Activated T-cell treated with anti-CD3 and anti-CD28 coated beads, Interleukin-2, amount 50 U/mL, for 4 hours (primary cell): ENCODE results near the gene RBM19. TPM values are rescaled to one million over a fixed set of nuclear protein-coding genes. Genes with fewer than 3 reads are reported as not detected.
"Not testable (repeated sequence)": the region's sequence is repeated elsewhere in the genome, so short reads cannot be mapped to it uniquely, and the experiment has no call there.

Source experiments
- ATAC-seq, 2 donors: fragments of 200-7000 bp; cut with Tn5 transposase; one replicate each; pipeline ENCODE4 v1.10.0; 2021
- DNase-seq: peaks from one replicate; pipeline ENCODE4 v3.0.0-alpha.2; 2020
- H3K27me3 Mint-ChIP-seq: one replicate; pipeline ENCODE4 v1.8.0; 2021; ENCODE audit warnings: low read depth, mixed read lengths
- H3K36me3 Mint-ChIP-seq: one replicate; pipeline ENCODE4 v1.8.0; 2022; ENCODE audit warnings: mixed read lengths; ENCODE audit not compliant: insufficient read depth
- H3K4me1 Mint-ChIP-seq: one replicate; pipeline ENCODE4 v1.8.0; 2021; ENCODE audit warnings: low read depth, mixed read lengths
- H3K4me3 Mint-ChIP-seq: one replicate; pipeline ENCODE4 v1.8.0; 2021; ENCODE audit warnings: mild to moderate bottlenecking, moderate library complexity, mixed read lengths
- H3K9me3 Mint-ChIP-seq: one replicate; pipeline ENCODE4 v1.8.0; 2021; ENCODE audit warnings: mixed read lengths
- total RNA-seq, 3 donors: library from RNA; stranded (reverse); gene quantifications; one replicate each; pipeline ENCODE4 v1.2.1, GENCODE V29; 2021

Gene RBM19
- total RNA-seq, 3 donors from 2014 or later, result 145 to 156 (median 146) TPM

DNA sequence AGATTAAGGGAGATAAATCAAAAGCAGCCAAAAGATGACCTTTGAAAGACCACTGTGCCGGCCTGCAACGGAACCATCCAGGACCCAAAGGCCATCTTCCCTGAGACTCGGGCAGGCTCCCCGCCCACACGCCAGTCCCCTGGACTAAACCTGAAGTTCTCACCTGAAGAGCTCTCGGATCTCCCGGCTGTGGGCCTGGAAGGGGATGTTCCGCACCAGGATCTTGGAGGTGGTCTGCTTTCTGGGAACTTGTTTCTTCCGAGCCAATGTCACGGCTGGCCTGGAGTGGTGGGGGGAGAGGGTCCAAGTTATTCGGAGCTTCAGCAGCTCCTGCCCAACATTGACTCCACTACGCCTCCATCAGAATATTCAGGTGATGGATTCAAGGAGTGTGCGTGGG lies 51.3 kb downstream of the RBM19 start:
- Mint-ChIP-seq H3K4me3 (no peak overlapping the region), H3K36me3 (peaks cover 39% of the 10 kb centered on the region), H3K9me3 (no peaks in the 10 kb centered on the region), H3K27me3 (no peaks in the 10 kb centered on the region), H3K4me1 (no peaks in the 10 kb centered on the region)
- ATAC-seq (no peak), DNase-seq (no peak)

DNA sequence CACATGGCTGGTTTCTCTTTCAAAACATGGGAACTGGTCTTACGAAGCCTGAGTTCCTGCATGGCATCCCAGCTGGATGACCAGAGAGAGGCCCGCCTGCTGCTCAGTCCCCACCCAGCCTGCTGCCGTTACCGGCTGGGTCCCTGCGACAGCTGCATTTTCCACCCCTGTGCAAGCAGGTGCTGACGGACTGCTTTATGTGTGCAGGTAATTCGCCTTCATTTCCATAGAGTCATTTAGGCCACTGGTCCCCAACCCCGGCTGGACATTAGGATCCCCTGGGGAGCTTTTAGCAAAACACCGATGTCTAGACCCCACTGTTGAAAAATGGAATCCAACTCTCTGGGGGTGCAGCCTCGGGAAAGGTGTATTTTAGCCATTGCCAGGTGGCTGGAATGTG lies 51.9 kb downstream of the RBM19 start:
- DNase-seq (no peak), ATAC-seq (no peak)
- H3K4me3 Mint-ChIP-seq, result no peak overlapping the region
- H3K9me3 Mint-ChIP-seq, result no peaks in the 10 kb centered on the region
- no peaks in the 10 kb centered on the region for H3K27me3 Mint-ChIP-seq
- peaks cover 42% of the 10 kb centered on the region for H3K36me3 Mint-ChIP-seq
- H3K4me1 Mint-ChIP-seq, result no peaks in the 10 kb centered on the region

DNA sequence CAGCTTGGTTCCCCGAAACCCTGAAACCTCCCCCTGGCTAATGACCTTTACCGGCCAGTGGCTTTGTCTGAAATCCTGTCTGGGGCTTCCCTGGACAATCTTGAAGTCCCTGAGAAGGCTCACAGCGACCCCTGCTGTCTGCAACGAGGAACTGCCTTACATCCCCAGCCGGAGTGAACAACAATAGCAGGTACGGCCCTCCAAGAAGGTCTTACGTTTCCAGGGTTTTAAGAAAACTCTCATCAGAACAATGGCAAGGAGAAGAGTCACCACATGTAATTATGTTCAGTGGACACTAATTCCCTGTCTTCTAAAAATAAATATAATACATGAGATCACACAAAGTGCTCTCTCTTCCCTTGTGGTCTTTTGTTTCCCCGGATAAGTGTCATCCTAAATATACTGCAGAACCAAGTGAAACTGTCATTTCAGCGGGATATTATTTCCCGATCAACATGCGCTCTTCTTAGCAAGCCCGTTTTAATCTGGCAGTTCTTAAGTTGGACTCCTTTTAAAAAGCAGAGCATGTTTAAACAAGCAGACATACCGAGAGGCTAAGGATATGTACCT lies 53.3 kb downstream of the RBM19 start:
- no peaks in the 10 kb centered on the region for H3K4me1 Mint-ChIP-seq
- ATAC-seq (peak in 1 of 2 donors; percentile 39), DNase-seq (peak; percentile 42)
- no peaks in the 10 kb centered on the region for H3K9me3 Mint-ChIP-seq
- no peaks in the 10 kb centered on the region for H3K27me3 Mint-ChIP-seq
- no peak overlapping the region for H3K4me3 Mint-ChIP-seq
- H3K36me3 Mint-ChIP-seq, result peaks cover 45% of the 10 kb centered on the region

DNA sequence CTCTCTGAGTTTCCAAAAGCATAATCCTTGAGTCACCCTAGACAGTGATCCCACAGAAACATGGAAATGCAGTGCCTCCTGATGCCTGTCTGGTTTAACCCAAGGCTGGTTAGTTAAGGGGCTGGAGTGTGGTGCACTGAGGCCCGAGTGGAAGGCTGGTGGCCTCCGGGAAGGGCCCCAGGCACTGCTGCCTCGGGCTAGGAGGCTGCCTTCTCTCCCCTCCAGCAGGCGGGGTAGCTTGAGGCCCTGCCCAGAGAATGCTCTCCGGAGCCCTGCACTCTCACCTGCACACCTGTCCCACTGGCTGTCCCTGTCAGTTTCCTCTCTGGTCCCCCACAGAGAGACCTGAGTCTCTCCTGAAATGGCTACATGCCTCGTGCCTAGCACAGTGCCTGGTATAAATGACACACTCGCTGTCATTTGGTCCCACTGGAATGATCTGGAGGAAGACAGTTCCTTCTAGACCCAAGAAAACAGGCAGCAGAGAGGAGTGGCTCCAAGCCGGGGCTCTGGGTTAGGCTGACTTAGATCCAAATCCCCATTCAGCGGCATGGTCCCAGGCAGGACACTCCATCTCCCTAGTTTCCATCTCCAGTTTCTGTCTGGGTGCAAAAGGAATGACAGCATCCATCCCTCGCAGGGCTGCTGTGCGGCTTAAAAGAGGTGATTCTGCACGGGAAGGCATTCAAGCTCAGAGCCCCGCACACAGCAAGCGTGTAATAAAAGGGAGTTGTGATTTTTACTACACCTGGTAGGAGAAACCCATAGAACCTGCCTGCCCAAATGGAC lies 54.0 kb downstream of the RBM19 start:
- Mint-ChIP-seq H3K9me3 (no peaks in the 10 kb centered on the region), H3K4me3 (no peak overlapping the region), H3K27me3 (no peaks in the 10 kb centered on the region), H3K36me3 (peaks cover 47% of the 10 kb centered on the region), H3K4me1 (no peaks in the 10 kb centered on the region)
- ATAC-seq (no peak), DNase-seq (no peak)

DNA sequence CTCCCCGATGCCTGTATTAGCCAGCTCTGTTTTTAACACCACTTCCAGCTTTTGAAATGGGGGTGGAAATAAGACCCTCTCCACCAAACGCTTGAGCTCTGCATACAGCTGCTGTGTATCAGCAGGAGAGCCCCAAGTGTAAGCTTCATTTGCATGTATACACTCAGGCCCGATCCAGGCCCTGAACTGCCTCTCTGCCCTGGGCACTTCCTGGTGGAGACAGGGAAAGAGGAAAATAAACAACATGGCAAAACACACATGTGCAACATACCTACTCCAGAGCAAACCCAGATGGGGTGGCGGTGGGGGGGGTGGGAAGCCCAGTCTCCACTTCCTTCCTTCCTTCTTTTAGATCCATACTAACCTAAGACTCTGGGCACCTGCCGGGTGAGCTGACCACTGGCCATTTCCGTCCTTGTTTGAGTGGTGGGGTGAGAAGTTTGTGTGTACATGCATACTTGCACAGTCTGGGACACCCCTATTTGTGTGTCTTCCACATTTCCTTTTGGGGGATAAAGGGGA lies 55.3 kb downstream of the RBM19 start:
- Mint-ChIP-seq H3K27me3 (no peaks in the 10 kb centered on the region), H3K4me3 (no peak overlapping the region), H3K9me3 (no peaks in the 10 kb centered on the region), H3K4me1 (no peaks in the 10 kb centered on the region), H3K36me3 (peaks cover 52% of the 10 kb centered on the region)
- ATAC-seq (no peak), DNase-seq (no peak)

DNA sequence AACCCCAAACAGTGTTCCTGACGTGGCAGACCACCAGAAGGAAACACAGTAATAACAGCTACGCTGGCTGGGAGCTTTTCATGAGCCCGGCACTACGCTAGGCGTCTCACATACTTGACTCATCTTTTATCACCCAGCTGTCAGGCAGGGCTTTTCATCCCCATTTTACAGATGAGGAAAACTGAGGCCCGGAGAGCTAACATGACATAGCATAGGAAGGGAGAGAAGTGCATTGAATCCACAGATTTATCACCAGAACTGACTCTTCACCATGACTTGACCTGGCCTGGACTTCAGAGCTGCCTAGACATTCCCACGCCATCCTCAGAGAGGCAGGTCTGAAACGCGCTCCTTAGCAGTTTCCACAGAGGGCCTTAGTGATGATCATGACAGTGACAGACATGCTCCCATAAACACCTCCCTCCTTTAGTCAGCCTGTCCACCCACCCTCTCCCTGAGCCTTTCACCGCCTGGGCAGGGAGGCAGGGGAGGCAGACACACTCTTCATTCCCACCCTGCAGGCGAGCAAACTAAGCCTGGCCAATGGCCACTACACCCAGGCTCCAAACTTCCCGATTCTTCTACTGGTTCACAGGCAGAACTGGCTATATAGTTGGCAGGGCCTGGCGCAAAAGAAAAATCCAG lies 56.2 kb downstream of the RBM19 start:
- DNase-seq, result no peak
- no peak for ATAC-seq
- Mint-ChIP-seq H3K4me1 (no peaks in the 10 kb centered on the region), H3K36me3 (peaks cover 51% of the 10 kb centered on the region), H3K27me3 (no peaks in the 10 kb centered on the region), H3K4me3 (no peak overlapping the region), H3K9me3 (no peaks in the 10 kb centered on the region)

DNA sequence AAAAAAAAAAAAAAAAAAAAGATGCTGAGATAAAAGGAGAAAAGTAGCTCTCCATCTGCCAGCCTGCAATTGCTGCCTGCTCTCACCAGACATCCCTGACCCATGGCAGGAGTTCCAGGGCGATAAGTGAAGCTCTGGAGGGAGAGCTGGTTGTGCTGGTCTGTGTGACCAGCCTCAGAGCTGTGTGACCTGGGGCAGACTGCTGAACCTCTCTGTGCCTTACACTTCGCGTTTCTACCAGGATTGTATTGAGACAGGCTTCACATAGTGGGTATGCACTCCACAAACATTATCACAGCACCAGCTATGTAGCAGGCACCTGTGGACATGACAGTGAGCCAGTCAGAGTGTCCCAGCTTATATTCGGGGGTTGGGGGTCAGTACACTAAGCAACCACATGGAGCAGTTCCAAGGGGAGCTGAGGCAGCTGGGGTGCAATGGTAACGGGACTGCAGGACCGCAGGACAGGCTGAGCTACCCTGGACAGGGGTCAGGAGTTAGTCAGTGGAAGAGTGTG lies 57.5 kb downstream of the RBM19 start:
- no peaks in the 10 kb centered on the region for H3K27me3 Mint-ChIP-seq
- H3K4me1 Mint-ChIP-seq, result no peaks in the 10 kb centered on the region
- ATAC-seq (no peak), DNase-seq (no peak)
- peaks cover 47% of the 10 kb centered on the region for H3K36me3 Mint-ChIP-seq
- H3K4me3 Mint-ChIP-seq, result no peak overlapping the region
- H3K9me3 Mint-ChIP-seq, result no peaks in the 10 kb centered on the region

DNA sequence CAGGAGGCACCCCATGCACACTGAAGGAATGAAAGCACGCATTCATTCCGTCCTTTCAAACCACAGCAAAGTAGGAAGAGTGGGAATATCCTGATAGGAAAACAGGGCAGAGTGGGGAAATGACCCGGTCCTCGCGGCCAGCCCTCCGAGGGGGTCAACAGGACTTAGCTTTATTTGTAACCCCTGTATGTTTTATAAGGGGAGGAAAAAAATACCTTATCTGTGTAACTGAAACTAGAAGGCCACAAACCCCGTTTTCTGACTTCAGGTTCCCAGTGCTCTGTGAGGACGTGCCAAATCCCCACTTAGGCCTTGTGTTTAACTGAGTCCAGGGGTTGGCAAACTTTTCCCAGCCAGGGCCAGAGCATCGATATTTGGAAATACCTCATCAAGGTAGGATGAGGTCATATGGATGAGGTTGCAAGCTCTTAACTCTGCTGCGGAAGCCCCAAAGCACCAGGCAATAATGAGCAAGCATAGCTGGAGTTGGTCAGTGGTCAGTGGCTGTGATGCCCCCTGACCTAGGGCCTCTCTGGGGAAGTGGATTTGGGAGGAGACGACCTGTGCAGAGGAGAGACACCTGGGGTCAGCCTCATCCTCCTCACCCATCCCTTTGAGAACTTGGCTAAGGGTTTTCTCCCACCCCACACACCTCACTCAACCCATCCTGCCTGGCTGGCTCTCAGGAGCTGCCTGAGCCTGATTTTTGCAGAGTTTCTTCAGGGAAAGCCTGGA lies 58.5 kb downstream of the RBM19 start:
- no peaks in the 10 kb centered on the region for H3K9me3 Mint-ChIP-seq
- H3K36me3 Mint-ChIP-seq, result peaks cover 48% of the 10 kb centered on the region
- DNase-seq, result no peak
- H3K4me3 Mint-ChIP-seq, result no peak overlapping the region
- no peak for ATAC-seq
- no peaks in the 10 kb centered on the region for H3K27me3 Mint-ChIP-seq
- peaks cover 2% of the 10 kb centered on the region for H3K4me1 Mint-ChIP-seq

DNA sequence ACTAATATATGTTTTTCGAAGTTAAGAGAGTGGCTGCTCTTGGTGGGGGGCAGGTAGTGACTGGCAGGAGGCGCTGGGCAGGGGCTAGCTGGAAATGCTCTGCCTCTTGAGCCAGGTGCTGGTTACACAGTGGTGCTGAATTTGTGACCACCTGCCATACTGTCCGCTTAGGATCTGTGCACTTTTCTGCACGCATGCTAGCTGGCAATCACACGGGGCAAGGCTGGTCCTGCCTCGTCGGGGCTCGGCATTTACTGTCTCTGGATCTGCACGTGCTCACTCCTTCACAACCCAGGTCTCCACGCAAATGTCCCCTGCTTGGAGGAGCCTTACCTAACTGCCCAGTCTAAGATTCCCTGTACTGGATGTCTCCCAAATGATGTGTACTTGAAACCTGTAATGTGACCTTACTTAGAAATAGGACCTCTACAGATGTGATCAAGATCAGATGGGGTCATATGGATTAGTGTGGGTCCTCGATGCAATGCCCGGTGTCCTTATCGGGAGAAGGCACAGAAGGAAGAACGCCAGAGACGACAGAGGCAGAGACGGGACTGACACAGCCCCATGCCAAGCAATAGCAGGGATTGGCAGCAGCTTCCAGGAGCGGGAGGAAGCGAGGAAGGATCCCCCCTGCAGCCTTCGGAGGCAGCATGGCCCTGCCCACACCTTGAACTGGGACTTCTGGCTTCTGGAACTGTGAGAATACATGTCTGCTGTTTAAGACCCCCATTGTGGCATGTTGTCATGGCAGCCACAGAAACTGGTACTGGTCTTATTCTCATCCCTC lies 59.5 kb downstream of the RBM19 start:
- H3K9me3 Mint-ChIP-seq, result no peaks in the 10 kb centered on the region
- peaks cover 2% of the 10 kb centered on the region for H3K4me1 Mint-ChIP-seq
- H3K27me3 Mint-ChIP-seq, result no peaks in the 10 kb centered on the region
- DNase-seq, result no peak
- peaks cover 47% of the 10 kb centered on the region for H3K36me3 Mint-ChIP-seq
- ATAC-seq, result no peak
- no peak overlapping the region for H3K4me3 Mint-ChIP-seq

DNA sequence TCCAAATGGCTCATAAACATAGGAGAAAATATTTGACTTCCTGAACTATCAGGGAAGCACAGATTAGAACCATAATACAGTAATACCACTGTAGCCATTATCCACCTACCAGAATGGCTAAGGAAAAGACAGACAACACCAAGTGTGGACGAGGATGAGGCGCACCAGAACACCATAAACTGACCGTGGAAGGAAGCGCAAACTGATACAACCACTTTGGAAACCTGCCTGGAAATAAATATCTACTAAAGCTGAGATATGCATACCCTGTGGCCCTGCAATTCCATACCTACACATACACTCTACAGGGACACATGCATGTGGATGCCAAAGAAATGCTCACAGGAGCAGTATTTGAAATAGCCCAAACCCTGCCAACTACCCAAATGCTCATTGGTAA lies 60.3 kb downstream of the RBM19 start:
- Mint-ChIP-seq H3K4me1 (peaks cover 2% of the 10 kb centered on the region), H3K9me3 (no peaks in the 10 kb centered on the region)

DNA sequence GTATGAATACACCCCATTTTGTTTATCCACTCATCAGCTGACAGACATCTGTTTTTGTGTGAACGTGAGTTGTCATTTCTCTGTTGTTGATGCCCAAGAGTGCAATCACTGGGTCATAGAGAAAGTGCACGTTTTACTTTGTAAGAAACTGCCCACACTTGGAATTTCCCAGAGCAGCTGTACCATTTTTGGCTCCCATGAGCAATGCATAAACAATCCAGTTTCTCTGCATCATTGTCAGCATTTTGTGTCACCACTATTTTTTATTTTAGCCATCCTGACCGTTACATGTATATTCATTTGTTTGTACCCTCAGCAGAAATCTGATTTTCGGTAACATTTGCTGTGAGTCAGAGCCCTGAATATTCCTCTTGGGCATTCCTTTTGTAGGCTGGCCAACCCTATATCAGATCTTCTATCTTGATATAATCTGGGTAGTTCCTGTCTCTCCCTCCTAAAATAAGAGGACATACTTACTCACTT lies 62.7 kb downstream of the RBM19 start:
- DNase-seq, result no peak
- Mint-ChIP-seq H3K9me3 (no peaks in the 10 kb centered on the region), H3K4me3 (no peak overlapping the region), H3K27me3 (no peaks in the 10 kb centered on the region), H3K36me3 (peaks cover 29% of the 10 kb centered on the region), H3K4me1 (peaks cover 2% of the 10 kb centered on the region)
- peak; percentile 14 to 35 for ATAC-seq

More for the DNA sequence above, 60.3 kb downstream of the RBM19 start:
- H3K4me3 Mint-ChIP-seq, result no peak overlapping the region
- DNase-seq, result no peak
- H3K27me3 Mint-ChIP-seq, result no peaks in the 10 kb centered on the region
- no peak for ATAC-seq
- H3K36me3 Mint-ChIP-seq, result peaks cover 44% of the 10 kb centered on the region

DNA sequence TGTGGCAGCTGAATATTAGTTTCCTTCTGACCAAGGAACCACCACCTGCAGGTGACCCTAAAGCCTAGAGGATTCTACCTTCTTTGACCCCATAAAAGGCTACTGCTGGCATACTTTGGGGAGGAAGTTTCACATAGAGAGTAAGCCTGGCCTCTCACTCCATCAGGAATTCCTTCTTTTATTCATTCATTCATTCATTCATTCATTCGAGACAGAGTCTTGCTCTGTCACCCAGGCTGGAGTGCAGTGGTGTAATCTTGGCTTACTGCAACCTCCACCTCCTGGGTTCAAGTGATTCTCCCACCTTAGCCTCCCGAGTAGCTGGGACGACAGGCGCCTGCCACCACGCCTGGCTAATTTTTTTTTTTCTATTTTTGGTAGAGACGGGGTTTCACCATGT lies 64.8 kb downstream of the RBM19 start:
- H3K27me3 Mint-ChIP-seq, H3K9me3 Mint-ChIP-seq, H3K4me3 Mint-ChIP-seq, H3K4me1 Mint-ChIP-seq, DNase-seq, ATAC-seq: not testable (repeated sequence)
- peaks cover 27% of the 10 kb centered on the region for H3K36me3 Mint-ChIP-seq

DNA sequence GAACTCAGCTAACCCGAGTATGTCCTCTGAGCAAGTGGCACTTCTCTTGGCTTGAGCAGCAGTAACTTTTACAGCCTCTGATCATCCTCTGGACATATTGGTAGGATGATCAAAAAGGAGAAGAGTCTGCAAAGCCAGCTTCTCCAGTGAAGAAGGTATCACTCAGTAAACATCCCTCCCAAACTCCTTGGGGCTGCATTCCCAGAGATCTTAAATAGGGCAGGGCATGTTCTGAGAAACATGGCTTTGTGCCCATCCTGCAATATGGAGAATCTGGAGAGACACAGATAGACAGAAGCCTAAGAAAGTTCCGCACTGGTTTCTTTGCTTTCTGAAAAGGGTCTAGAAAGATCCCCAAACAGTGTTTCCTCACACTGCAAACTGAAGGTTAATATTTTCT lies 65.4 kb downstream of the RBM19 start:
- H3K36me3 Mint-ChIP-seq, result peaks cover 23% of the 10 kb centered on the region
- H3K9me3 Mint-ChIP-seq, result no peaks in the 10 kb centered on the region
- H3K4me3 Mint-ChIP-seq, result no peak overlapping the region
- ATAC-seq (no peak), DNase-seq (no peak)
- H3K4me1 Mint-ChIP-seq, result peaks cover 2% of the 10 kb centered on the region
- no peaks in the 10 kb centered on the region for H3K27me3 Mint-ChIP-seq
